Measurements from ENCODE around the gene BCL2L1.
"Not testable (repeated sequence)": the region's sequence is repeated elsewhere in the genome, so short reads cannot be mapped to it uniquely, and the experiment has no call there.

Gene BCL2L1

DNA sequence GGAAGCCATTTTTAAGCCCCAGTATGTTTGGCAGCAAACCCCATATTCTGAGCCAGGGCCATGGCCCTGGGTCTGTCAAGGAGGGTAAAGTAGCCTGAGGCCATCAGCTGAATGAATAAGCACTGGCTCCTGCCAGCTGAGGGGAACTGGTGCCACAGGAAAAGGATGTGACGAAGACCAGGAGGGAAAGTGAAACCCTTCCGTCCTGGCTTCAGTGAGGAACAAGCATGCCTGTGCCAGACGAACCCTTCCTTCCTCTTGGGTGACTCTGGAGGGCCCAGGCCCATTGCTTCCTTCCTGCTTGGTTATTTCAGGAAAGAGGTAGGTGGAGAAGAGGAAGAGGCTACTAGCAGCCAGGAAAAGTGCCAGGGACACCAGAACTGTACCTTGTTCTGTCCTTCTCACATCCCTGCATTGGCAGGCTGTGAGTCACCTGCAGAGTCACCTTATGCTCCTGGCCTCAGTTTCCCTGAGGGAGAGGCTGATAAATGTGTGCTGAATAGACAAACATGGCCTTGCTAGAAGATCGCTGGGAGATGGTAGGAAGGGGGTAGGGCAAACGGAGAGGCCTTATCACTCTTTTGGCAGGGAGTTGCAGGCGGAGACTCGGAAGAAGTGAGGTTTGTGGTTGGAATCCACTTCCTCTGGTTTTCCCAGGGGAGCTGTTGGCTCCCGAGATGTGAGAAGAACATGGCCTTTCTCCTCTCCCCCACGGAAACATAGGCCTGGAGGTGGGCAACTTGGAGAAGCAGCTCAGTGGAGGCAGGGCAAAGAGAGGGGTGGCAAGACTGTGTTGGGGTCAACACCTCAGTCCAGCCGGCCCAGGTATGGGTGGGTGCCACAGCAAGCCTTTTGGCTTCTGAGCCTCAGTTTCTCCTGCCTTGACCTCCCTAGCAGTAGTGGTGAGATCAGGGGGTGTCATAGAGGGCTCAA is 47.5 kb downstream of the BCL2L1 start:
- TF ChIP-seq, protein P1, sequence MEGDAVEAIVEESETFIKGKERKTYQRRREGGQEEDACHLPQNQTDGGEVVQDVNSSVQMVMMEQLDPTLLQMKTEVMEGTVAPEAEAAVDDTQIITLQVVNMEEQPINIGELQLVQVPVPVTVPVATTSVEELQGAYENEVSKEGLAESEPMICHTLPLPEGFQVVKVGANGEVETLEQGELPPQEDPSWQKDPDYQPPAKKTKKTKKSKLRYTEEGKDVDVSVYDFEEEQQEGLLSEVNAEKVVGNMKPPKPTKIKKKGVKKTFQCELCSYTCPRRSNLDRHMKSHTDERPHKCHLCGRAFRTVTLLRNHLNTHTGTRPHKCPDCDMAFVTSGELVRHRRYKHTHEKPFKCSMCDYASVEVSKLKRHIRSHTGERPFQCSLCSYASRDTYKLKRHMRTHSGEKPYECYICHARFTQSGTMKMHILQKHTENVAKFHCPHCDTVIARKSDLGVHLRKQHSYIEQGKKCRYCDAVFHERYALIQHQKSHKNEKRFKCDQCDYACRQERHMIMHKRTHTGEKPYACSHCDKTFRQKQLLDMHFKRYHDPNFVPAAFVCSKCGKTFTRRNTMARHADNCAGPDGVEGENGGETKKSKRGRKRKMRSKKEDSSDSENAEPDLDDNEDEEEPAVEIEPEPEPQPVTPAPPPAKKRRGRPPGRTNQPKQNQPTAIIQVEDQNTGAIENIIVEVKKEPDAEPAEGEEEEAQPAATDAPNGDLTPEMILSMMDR (IDR thresholded peaks at IDR 0.05; ENCODE audit: extremely low read depth, missing control alignments) = no peak
- DNase-seq (ENCODE audit: low spot score) = peak; percentile 56

DNA sequence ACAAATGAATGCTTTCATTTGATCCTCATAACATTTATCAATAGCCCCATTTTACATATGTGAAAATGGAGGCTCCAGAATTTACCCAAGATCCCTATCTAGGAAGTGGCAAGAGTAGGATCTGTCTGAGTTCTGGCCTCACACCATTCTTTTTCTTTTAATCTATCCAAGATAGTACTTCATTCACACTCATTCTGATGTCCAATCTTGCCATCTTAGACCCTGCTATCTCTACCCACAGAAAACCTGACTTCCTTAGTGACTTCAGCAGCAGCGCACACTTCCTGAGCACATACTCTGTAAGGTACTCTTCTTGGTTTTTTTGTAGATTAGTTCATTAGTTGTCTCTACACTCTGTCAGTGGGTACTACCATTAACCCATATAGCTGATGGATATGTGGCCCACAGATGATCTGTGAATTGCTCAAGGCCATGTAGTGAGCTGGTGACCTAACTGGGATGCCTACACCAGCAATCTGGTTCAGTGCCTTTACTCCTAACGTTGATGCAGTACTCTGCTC is 48.7 kb downstream of the BCL2L1 start:
- DNase-seq (ENCODE audit: low spot score) = no peak
- TF ChIP-seq, protein P1 (IDR thresholded peaks at IDR 0.05; ENCODE audit: extremely low read depth, missing control alignments) = no peak

DNA sequence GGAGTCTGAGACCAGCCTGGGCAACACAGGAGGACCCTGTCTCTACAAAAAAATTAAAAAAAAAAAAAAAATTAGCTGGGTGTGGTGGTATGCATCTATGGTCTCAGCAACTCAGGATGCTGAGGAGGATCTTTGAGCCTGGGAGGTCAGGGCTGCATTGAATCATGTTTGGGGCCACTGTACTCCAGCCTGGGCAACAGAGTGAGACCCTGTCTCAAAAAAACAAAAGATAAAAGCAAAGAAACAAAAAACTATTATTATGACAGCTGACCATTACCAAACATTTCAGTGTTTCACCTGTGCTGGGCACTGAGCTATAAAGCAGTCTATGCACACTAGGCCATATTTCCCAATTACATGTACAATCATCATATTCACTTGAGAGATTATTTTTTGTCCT is 49.2 kb downstream of the BCL2L1 start:
- TF ChIP-seq, protein P1 (IDR thresholded peaks at IDR 0.05; ENCODE audit: extremely low read depth, missing control alignments) = no peak
- DNase-seq (ENCODE audit: low spot score) = no peak

DNA sequence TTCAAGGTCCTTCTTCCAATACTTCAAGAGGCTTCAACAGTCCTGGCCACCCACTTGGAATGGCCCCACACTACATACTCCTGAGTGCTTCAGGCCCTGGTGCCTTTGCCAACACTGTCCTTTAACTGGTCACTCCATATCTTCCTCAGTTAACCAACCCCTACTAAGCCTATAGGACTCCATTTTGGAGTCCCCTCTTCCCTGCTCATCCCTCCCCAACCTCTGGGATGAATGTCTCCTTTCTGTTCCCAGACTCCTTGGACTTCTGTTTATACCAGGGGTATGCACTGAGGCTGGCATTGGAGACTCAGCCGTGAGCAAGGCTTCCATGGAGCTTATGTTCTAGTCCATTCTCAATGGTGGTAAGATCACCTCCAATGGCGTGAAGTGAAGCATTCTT is 51.3 kb downstream of the BCL2L1 start:
- TF ChIP-seq, protein P1 (IDR thresholded peaks at IDR 0.05; ENCODE audit: extremely low read depth, missing control alignments) = no peak

DNA sequence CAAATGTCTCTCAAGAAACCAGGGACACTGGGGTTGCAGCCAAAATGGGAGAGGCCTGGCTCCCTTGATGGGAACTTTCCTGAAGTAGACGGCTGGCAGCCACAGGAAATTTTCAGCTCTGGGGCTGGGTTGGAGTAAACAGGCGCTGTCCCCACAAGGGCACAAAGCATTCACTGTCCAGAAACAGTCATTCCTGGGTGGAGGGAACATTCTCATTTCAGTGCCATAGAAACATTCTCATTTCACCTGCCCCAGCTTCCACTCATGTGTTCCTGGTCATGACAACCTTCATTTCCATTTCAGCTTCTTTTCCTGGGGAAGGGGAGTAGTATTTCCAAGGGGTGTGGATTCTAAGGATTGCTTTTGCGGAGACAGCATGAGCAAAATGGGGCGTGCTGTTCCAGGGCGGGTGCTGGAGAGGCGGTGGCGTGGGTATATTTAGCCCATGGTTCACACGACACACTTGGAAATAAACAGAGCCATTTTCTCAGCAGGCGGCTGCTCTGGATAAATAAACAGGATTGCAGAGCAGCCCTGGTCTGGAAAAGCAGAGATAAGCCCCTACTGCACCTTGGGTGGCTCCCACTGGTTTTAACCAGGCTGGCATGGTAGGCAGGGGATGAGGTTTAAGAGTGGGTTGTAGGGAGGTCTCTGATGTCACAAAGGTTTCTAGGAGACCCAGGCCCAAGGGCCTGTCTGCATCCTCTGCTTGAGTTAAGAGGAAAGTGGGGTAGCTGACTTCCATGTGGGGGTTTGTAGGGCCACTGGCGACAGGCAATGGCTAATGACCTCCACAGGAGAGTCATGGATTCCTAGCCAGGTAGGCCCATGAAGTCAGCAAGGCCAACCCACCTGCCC is 52.1 kb downstream of the BCL2L1 start:
- DNase-seq (ENCODE audit: low spot score) = no peak
- TF ChIP-seq, protein P1 (IDR thresholded peaks at IDR 0.05; ENCODE audit: extremely low read depth, missing control alignments) = no peak

More for the DNA sequence above, 51.3 kb downstream of the BCL2L1 start:
- no peak for DNase-seq (ENCODE audit: low spot score)

DNA sequence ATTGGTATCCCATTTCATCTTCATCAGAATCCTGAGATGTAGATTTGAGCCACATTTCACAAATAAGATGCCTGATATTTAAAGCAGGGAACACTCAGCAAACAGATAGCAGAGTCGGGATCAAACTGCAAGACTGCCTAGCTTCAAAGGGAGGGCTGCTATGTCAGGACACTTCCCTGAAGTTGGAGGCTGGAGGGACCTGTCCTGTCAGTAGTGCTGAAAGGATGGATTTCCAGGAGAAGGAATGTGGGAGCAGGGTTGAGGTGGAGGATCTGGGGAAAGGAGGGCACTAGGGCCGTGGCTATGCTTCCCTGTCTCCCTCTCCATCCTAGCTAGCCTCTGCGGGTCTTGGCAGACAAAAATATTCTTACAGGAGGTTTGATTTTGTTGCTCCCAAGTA is 52.8 kb downstream of the BCL2L1 start:
- TF ChIP-seq, protein P1 (IDR thresholded peaks at IDR 0.05; ENCODE audit: extremely low read depth, missing control alignments) = no peak
- DNase-seq (ENCODE audit: low spot score) = no peak

DNA sequence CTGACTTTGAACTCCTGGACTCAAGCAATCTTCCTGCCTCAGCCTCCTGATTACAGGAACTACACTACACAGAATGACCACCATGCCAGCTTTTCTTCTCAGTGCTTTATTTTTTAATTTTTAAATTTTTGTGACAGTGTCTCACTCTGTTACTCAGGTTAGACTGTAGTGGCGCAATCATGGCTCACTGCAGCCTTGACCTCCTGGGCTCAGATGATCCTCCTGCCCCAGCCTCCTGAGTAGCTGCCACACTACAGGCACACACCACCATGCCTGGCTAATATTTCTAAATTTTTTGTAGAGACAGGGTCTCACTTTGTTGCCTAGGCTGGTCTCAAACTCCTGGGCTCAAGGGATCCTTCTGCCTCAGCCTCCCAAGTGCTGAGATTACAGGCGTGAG is 53.7 kb downstream of the BCL2L1 start:
- DNase-seq (ENCODE audit: low spot score) = not testable (repeated sequence)
